Adrenal gland (tissue), 5 donors: ENCODE measurements around the gene SCARF2.

ENCODE experiments used
- CTCF ChIP-seq, 6 experiments: fragments of 450-650 bp in 4 of 6; fragments of 200-600 bp in 2 of 6; sonication (generic) in 1 of 6; IDR thresholded peaks; 1 replicate in 5 of 6; 2 replicates in 1 of 6; pipeline versions ENCODE4 v1.5.1 to v1.8.0; 2016 to 2021; ENCODE audit warnings: antibody characterized with exemption in 6 of 6, mild to moderate bottlenecking in 2 of 6, moderate library complexity in 1 of 6
- POLR2A ChIP-seq, 2 donors: fragments of 450-650 bp; IDR thresholded peaks; one replicate each; pipeline ENCODE4 v1.6.1; 2017; ENCODE audit warnings: antibody characterized with exemption in 2 of 2, mild to moderate bottlenecking in 2 of 2, moderate library complexity in 1 of 2
- donor health status: DM: no; HTN: no; CAD: no.

DNA sequence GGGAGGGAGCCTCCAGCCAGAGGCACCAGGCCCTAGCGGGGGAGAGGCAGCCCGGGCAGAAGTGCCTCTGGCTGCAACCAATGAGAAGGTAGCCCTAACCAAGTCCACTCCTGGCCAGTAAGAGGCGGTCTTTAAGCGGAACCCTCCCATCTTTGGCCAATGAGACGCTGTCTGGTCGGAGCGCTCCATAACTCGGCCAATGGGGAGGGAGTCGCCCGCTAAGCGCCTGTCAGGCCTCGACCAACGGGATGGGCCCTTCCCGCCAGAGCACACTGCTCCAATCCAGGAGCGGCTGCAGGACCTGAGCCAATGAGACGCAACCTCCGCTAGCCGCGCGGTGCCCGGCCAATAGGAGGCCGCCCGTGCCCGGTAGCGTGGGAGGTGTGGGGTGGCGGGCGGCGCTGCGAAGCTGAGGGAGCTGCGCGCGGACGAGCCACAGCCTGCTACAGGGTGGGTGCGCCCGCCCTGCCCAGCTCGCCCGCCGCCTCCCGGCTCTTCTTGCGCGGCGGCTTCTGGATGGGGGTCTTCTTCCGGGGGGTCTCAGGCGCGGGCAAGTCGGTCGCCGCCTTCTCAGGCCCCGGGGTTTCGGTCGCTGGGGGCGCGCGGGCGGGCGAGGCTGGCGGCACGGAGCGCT lies 12.6 kb downstream of the SCARF2 start:
- TF ChIP-seq POLR2A (IDR thresholded peaks at IDR 0.05): no peak
- TF ChIP-seq CTCF (IDR thresholded peaks at IDR 0.05): no peak
